Gastrocnemius medialis (tissue), 4 donors: ENCODE measurements around the gene INSYN2A. TPM values are rescaled to one million over a fixed set of nuclear protein-coding genes. Genes with fewer than 3 reads are reported as not detected.

Experiments
- ATAC-seq, 2 donors: fragments of 150-250 bp; one replicate each; pipeline ENCODE4 v1.9.1; 2016
- DNase-seq, 2 donors: peaks; one replicate each; pipeline ENCODE4 v3.0.0-alpha.2; 2019
- H3K27ac ChIP-seq, 4 donors: fragments of 200-600 bp; sonication (generic); 1 replicate in 1 of 4; 2 replicates in 3 of 4; pipeline ENCODE4 v1.5.1; 2016 to 2018; ENCODE audit warnings: mild to moderate bottlenecking in 2 of 4, moderate library complexity in 1 of 4
- H3K27me3 ChIP-seq, 3 donors: fragments of 200-600 bp; sonication (generic) in 2 of 3; 1 replicate in 1 of 3; 2 replicates in 2 of 3; pipeline versions ENCODE4 v1.5.1 to v1.6.0; 2016 to 2019; ENCODE audit warnings: mild to moderate bottlenecking in 1 of 3, moderate library complexity in 1 of 3
- H3K36me3 ChIP-seq, 2 donors: fragments of 200-600 bp; sonication (generic) in 1 of 2; one replicate each; pipeline ENCODE4 v1.5.1; 2017 to 2018
- H3K4me1 ChIP-seq, 2 donors: fragments of 200-600 bp; sonication (generic) in 1 of 2; one replicate each; pipeline ENCODE4 v1.5.1; 2016 to 2017; ENCODE audit warnings: mild to moderate bottlenecking in 2 of 2
- H3K4me3 ChIP-seq, 4 donors: fragments of 200-600 bp; sonication (generic) in 3 of 4; 1 replicate in 1 of 4; 2 replicates in 3 of 4; pipeline ENCODE4 v1.5.1; 2016 to 2019; ENCODE audit warnings: mild to moderate bottlenecking in 2 of 4
- H3K9me3 ChIP-seq, 3 donors: fragments of 200-600 bp; sonication (generic) in 2 of 3; 1 replicate in 1 of 3; 2 replicates in 2 of 3; pipeline ENCODE4 v1.5.1; 2016 to 2019
- CTCF ChIP-seq, 5 experiments: fragments of 450-650 bp in 3 of 5; fragments of 200-600 bp in 2 of 5; sonication (generic) in 2 of 5; IDR thresholded peaks in 4 of 5; conservative IDR thresholded peaks in 1 of 5; 1 replicate in 4 of 5; 2 replicates in 1 of 5; pipeline ENCODE4 v1.5.1; 2016 to 2019; ENCODE audit warnings: antibody characterized with exemption in 5 of 5, mild to moderate bottlenecking in 3 of 5, moderate library complexity in 3 of 5
- POLR2A ChIP-seq, 2 donors: fragments of 450-650 bp; IDR thresholded peaks; one replicate each; pipeline ENCODE4 v1.6.1; 2017; ENCODE audit warnings: antibody characterized with exemption in 2 of 2, mild to moderate bottlenecking in 2 of 2, moderate library complexity in 2 of 2
- in situ Hi-C, 4 donors: fragments of 200-750 bp; cut with MboI; loops; one replicate each; pipeline versions ENCODE4 v1.15.0 to v1.8.0; 2017; ENCODE audit warnings: low sequenced_read_pairs in 4 of 4
- intact Hi-C: fragments of 100-400 bp; cut with DNase I; formaldehyde crosslinking; loops from one replicate; pipeline ENCODE4 v1.15.1; 2023; ENCODE audit warnings: low total_unique reads
- total RNA-seq, 4 donors: library from RNA; depleted of rRNA; stranded (reverse); fragments of >200 nt; gene quantifications; one replicate each; pipeline versions ENCODE4 v1.1.0 to v1.2.3, GENCODE V29; 2016

The INSYN2A gene
- total RNA-seq, 4 donors from 2014 or later: not detected

GRCh38 chr10:127194111-127194510, 2.3 kb downstream of the INSYN2A start:
- in situ Hi-C loops: no loop called here
- TF ChIP-seq POLR2A (IDR thresholded peaks at IDR 0.05) (no peak), CTCF (IDR thresholded peaks at IDR 0.05 in 4 of 5, conservative IDR thresholded peaks at IDR 0.05 in 1 of 5) (no peak)

GRCh38 chr10:127193125-127193524, 3.3 kb downstream of the INSYN2A start:
- intact Hi-C loops (no loop called here), in situ Hi-C loops (no loop called here)
- peaks cover 0 to 8% (median 0%) of the 10 kb centered on the region in 3 donors for H3K27me3 ChIP-seq
- no peak for TF ChIP-seq CTCF (IDR thresholded peaks at IDR 0.05 in 4 of 5, conservative IDR thresholded peaks at IDR 0.05 in 1 of 5)
- TF ChIP-seq POLR2A (IDR thresholded peaks at IDR 0.05): no peak
- H3K9me3 ChIP-seq: no peaks in the 10 kb centered on the region
- H3K27ac ChIP-seq: no peak overlapping the region
- H3K36me3 ChIP-seq: no peaks in the 10 kb centered on the region
- no peak overlapping the region for H3K4me3 ChIP-seq
- DNase-seq (no peak), ATAC-seq (no peak)
- H3K4me1 ChIP-seq: no peaks in the 10 kb centered on the region

More at GRCh38 chr10:127194111-127194510, 2.3 kb downstream of the INSYN2A start:
- Histone ChIP-seq H3K27me3 (peaks cover 0 to 8% (median 0%) of the 10 kb centered on the region in 3 donors), H3K9me3 (no peaks in the 10 kb centered on the region), H3K4me3 (no peak overlapping the region), H3K4me1 (no peaks in the 10 kb centered on the region), H3K27ac (no peak overlapping the region), H3K36me3 (no peaks in the 10 kb centered on the region)
- intact Hi-C loops: no loop called here
- ATAC-seq (no peak), DNase-seq (no peak)

- in situ Hi-C loops: no loop called here
- Histone ChIP-seq H3K27ac (no peak overlapping the region), H3K4me1 (no peaks in the 10 kb centered on the region), H3K4me3 (no peak overlapping the region), H3K36me3 (no peaks in the 10 kb centered on the region), H3K9me3 (no peaks in the 10 kb centered on the region), H3K27me3 (peaks cover 0 to 2% (median 0%) of the 10 kb centered on the region in 3 donors)
- intact Hi-C loops: loop anchor here (1.0 kb wide), 1 partner anchor 38 kb away; no protein-coding TSS in a partner anchor
- DNase-seq (no peak), ATAC-seq (no peak)
- no peak for TF ChIP-seq POLR2A (IDR thresholded peaks at IDR 0.05)
- TF ChIP-seq CTCF (IDR thresholded peaks at IDR 0.05 in 4 of 5, conservative IDR thresholded peaks at IDR 0.05 in 1 of 5): no peak
Observed at GRCh38 chr10:127190427-127190826, 6.0 kb downstream of the INSYN2A start.

- DNase-seq: no peak
- Histone ChIP-seq H3K4me1 (no peaks in the 10 kb centered on the region), H3K27ac (no peak overlapping the region), H3K9me3 (no peaks in the 10 kb centered on the region), H3K4me3 (no peak overlapping the region), H3K27me3 (no peaks in the 10 kb centered on the region), H3K36me3 (no peaks in the 10 kb centered on the region)
- intact Hi-C loops (no loop called here), in situ Hi-C loops (no loop called here)
- no peak for ATAC-seq
- TF ChIP-seq POLR2A (IDR thresholded peaks at IDR 0.05) (no peak), CTCF (IDR thresholded peaks at IDR 0.05 in 4 of 5, conservative IDR thresholded peaks at IDR 0.05 in 1 of 5) (no peak)
Observed at GRCh38 chr10:127189226-127189625, 7.2 kb downstream of the INSYN2A start.

GRCh38 chr10:127186813-127187212, 9.6 kb downstream of the INSYN2A start:
- intact Hi-C loops: no loop called here
- no peaks in the 10 kb centered on the region for H3K27me3 ChIP-seq
- no peak for ATAC-seq

More at GRCh38 chr10:127186813-127187212, 9.6 kb downstream of the INSYN2A start:
- no peak overlapping the region for H3K4me3 ChIP-seq
- in situ Hi-C loops: no loop called here
- H3K9me3 ChIP-seq: no peaks in the 10 kb centered on the region
- no peaks in the 10 kb centered on the region for H3K36me3 ChIP-seq
- DNase-seq: no peak
- H3K27ac ChIP-seq: no peak overlapping the region
- H3K4me1 ChIP-seq: no peaks in the 10 kb centered on the region
- TF ChIP-seq POLR2A (IDR thresholded peaks at IDR 0.05) (no peak), CTCF (IDR thresholded peaks at IDR 0.05 in 4 of 5, conservative IDR thresholded peaks at IDR 0.05 in 1 of 5) (no peak)
